Gastroesophageal sphincter (tissue), 4 donors: ENCODE data around the gene MFSD6. TPM values are rescaled to one million over a fixed set of nuclear protein-coding genes. Genes with fewer than 3 reads are reported as not detected.

ENCODE experiments used
- ATAC-seq: fragments of 150-250 bp; one replicate; pipeline ENCODE4 v1.9.1; 2016; ENCODE audit warnings: mild to moderate bottlenecking, moderate library complexity
- H3K27ac ChIP-seq, 4 donors: fragments of 200-600 bp; sonication (generic) in 3 of 4; 1 replicate in 3 of 4; 2 replicates in 1 of 4; pipeline ENCODE4 v1.5.1; 2016 to 2019
- H3K27me3 ChIP-seq: fragments of 200-600 bp; sonication (generic); one replicate; pipeline ENCODE4 v1.5.1; 2019
- H3K36me3 ChIP-seq, 2 donors: fragments of 200-600 bp; sonication (generic); one replicate each; pipeline ENCODE4 v1.5.1; 2019; ENCODE audit warnings: control low read depth in 1 of 2
- H3K4me1 ChIP-seq, 3 donors: fragments of 200-600 bp; sonication (generic); 1 replicate in 2 of 3; 2 replicates in 1 of 3; pipeline ENCODE4 v1.5.1; 2016 to 2019; ENCODE audit warnings: control low read depth in 2 of 3
- H3K4me3 ChIP-seq, 2 donors: fragments of 200-600 bp; sonication (generic); one replicate each; pipeline ENCODE4 v1.5.1; 2019; ENCODE audit warnings: mild to moderate bottlenecking in 1 of 2, moderate library complexity in 1 of 2
- H3K9me3 ChIP-seq, 3 donors: fragments of 200-600 bp; sonication (generic); one replicate each; pipeline ENCODE4 v1.5.1; 2017 to 2019; ENCODE audit warnings: control low read depth in 2 of 3
- CTCF ChIP-seq, 4 experiments: fragments of 200-600 bp in 2 of 4; fragments of 450-650 bp in 2 of 4; sonication (generic) in 1 of 4; IDR thresholded peaks; one replicate each; pipeline ENCODE4 v1.5.1; 2017 to 2019; ENCODE audit warnings: antibody characterized with exemption in 4 of 4, mild to moderate bottlenecking in 2 of 4, moderate library complexity in 2 of 4
- EP300 ChIP-seq: sonication (generic); formaldehyde crosslinking; IDR thresholded peaks from one replicate; pipeline ENCODE4 v1.6.1; 2017; ENCODE audit warnings: antibody characterized with exemption, mild to moderate bottlenecking
- POLR2A ChIP-seq, 2 donors: fragments of 450-650 bp; IDR thresholded peaks; one replicate each; pipeline ENCODE4 v1.6.1; 2017; ENCODE audit warnings: antibody characterized with exemption in 2 of 2, mild to moderate bottlenecking in 2 of 2, moderate library complexity in 1 of 2
- POLR2AphosphoS5 ChIP-seq: sonication (generic); formaldehyde crosslinking; IDR thresholded peaks from one replicate; pipeline ENCODE4 v1.6.1; 2017; ENCODE audit warnings: antibody characterized with exemption
- WGBS, 2 donors: methylation state at CpG; one replicate each; pipeline ENCODE4 v1.1.5; 2018; ENCODE audit warnings: low coverage in 1 of 2; 5-methylcytosine and 5-hydroxymethylcytosine counted together
- total RNA-seq, 4 donors: library from RNA; depleted of rRNA; stranded (reverse); fragments of >200 nt; gene quantifications; one replicate each; pipeline ENCODE4 v1.1.0, GENCODE V29; 2016

Gene MFSD6
- total RNA-seq, 4 donors from 2014 or later: 80.2 to 176 (median 143) TPM

GRCh38 chr2:190447766-190448165 is 39.6 kb downstream of the MFSD6 start:
- ATAC-seq: no peak
- peaks cover 8 to 61% (median 15%) of the 10 kb centered on the region in 3 donors for H3K4me1 ChIP-seq
- no peak overlapping the region for H3K27ac ChIP-seq
- H3K27me3 ChIP-seq: no peaks in the 10 kb centered on the region
- no peaks in the 10 kb centered on the region for H3K9me3 ChIP-seq
- TF ChIP-seq EP300 (no peak), CTCF (IDR thresholded peaks at IDR 0.05) (no peak), POLR2A (IDR thresholded peaks at IDR 0.05) (no peak), POLR2AphosphoS5 (no peak)
- H3K4me3 ChIP-seq: no peak overlapping the region
- no peaks in the 10 kb centered on the region for H3K36me3 ChIP-seq

- Histone ChIP-seq H3K27ac (no peak overlapping the region), H3K36me3 (no peaks in the 10 kb centered on the region), H3K27me3 (no peaks in the 10 kb centered on the region), H3K4me1 (peaks cover 0 to 39% (median 6%) of the 10 kb centered on the region in 3 donors), H3K9me3 (no peaks in the 10 kb centered on the region), H3K4me3 (no peak overlapping the region)
- 80 to 81% methylated on average over 3 of the region's 3 CpGs for WGBS, 2 donors
- TF ChIP-seq EP300: no peak
- TF ChIP-seq POLR2A (IDR thresholded peaks at IDR 0.05): no peak
- TF ChIP-seq CTCF (IDR thresholded peaks at IDR 0.05): no peak
- TF ChIP-seq POLR2AphosphoS5: no peak
- no peak for ATAC-seq
Observed at GRCh38 chr2:190449925-190450324, 41.8 kb downstream of the MFSD6 start.

GRCh38 chr2:190450363-190450762 is 42.2 kb downstream of the MFSD6 start:
- peaks cover 0 to 35% (median 6%) of the 10 kb centered on the region in 3 donors for H3K4me1 ChIP-seq
- H3K9me3 ChIP-seq: no peaks in the 10 kb centered on the region
- WGBS, 2 donors: 89 to 92% methylated on average over 2 of the region's 2 CpGs
- no peak for ATAC-seq
- H3K4me3 ChIP-seq: no peak overlapping the region
- H3K27ac ChIP-seq: no peak overlapping the region
- TF ChIP-seq POLR2AphosphoS5 (no peak), EP300 (no peak), POLR2A (IDR thresholded peaks at IDR 0.05) (no peak), CTCF (IDR thresholded peaks at IDR 0.05) (no peak)
- H3K27me3 ChIP-seq: no peaks in the 10 kb centered on the region
- no peaks in the 10 kb centered on the region for H3K36me3 ChIP-seq

GRCh38 chr2:190451561-190452176 is 43.5 kb downstream of the MFSD6 start:
- no peak for ATAC-seq
- no peak for TF ChIP-seq POLR2A (IDR thresholded peaks at IDR 0.05)
- no peak for TF ChIP-seq EP300
- TF ChIP-seq POLR2AphosphoS5: no peak
- no peak for TF ChIP-seq CTCF (IDR thresholded peaks at IDR 0.05)
- Histone ChIP-seq H3K36me3 (peaks cover 0 to 1% of the 10 kb centered on the region in 2 donors), H3K4me3 (no peak overlapping the region), H3K27me3 (no peaks in the 10 kb centered on the region), H3K9me3 (no peaks in the 10 kb centered on the region), H3K4me1 (peaks cover 0 to 28% (median 0%) of the 10 kb centered on the region in 3 donors), H3K27ac (peak overlapping the region in 1 of 4 donors; percentile 14)
- 67 to 93% methylated on average over 2 of the region's 2 CpGs for WGBS, 2 donors

GRCh38 chr2:190452433-190452832 is 44.3 kb downstream of the MFSD6 start:
- 91 to 100% methylated on average over 1 of the region's 1 CpG for WGBS, 2 donors
- Histone ChIP-seq H3K4me1 (peaks cover 0 to 24% (median 0%) of the 10 kb centered on the region in 3 donors), H3K36me3 (peaks cover 0 to 6% of the 10 kb centered on the region in 2 donors), H3K4me3 (no peak overlapping the region), H3K27ac (no peak overlapping the region), H3K27me3 (no peaks in the 10 kb centered on the region), H3K9me3 (no peaks in the 10 kb centered on the region)
- TF ChIP-seq POLR2AphosphoS5 (no peak), CTCF (IDR thresholded peaks at IDR 0.05) (no peak), POLR2A (IDR thresholded peaks at IDR 0.05) (no peak), EP300 (no peak)
- ATAC-seq: no peak
